Limb (tissue), 2 donors: ENCODE results near the gene PDZD7.

Experiments used
- DNase-seq, 2 donors: peaks; one replicate each; pipeline ENCODE4 v3.0.0-alpha.2; 2016; ENCODE audit errors: extremely low spot score in 2 of 2

Gene PDZD7

DNA sequence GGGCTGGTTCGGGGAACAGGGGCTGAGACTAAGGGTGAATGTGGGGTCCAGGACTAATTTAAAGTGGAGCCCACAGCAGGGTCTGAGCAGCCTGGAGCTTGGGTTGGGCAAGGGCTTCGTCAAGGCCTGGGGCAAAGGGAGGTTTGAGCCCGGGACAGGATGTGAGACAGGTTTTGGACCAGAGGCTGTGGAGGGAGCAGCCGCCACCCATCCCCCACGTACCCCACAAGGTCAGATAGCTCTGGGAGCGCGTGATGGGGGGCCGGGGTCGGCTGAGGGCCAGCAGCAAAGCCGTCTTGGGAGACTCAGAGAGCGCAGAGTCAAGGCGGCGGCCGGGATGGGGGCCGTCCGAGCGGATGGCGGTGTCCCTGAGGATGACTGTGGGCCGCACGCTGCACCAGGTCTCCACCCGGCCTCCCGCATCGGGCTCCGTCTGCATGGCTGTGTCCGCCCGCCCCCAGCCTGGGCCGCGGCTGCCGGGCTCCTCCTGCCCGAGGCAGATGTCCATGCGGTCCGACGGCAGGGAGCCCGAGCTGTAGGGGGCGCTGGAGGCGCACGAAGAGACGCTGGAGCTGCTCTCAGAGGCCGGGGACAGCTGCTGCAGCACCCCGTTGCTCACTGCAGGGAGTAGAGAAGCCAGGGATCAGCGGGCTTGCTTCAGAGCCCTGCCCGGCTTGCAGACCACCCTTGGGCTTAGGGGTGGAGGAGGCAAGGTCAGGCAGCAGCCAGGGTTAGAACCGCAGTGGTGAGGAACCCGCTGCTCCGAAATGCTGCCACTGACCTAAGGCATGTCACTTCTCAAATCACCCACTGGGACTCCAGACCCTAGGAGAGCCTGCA, 12.1 kb downstream of the PDZD7 start:
- peak in 1 of 2 donors; percentile 83 for DNase-seq

DNA sequence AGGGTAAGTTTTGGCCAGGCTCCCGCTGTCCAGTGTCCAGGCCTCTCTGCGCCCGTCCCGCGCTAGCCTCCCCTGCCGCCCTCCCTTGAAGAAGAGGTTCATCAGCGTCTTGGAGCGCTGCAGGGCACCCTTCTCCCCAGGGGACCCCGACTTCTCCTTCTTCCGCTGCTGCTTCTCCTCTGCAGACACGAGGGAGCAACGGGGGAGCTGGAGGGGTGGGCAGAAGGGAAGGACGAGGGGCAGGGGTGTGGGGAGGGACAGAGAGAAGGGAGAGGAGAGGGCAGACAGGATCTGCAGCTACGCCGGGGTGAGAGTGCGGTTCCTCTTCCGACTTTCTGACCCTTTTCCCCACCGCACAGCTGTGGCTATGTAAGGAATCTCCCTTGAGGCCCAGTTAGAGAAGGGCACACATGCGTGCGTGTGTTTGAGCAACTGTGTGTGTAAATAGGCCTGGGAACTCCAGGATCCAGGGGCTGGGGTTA, 12.8 kb downstream of the PDZD7 start:
- DNase-seq, result no peak

DNA sequence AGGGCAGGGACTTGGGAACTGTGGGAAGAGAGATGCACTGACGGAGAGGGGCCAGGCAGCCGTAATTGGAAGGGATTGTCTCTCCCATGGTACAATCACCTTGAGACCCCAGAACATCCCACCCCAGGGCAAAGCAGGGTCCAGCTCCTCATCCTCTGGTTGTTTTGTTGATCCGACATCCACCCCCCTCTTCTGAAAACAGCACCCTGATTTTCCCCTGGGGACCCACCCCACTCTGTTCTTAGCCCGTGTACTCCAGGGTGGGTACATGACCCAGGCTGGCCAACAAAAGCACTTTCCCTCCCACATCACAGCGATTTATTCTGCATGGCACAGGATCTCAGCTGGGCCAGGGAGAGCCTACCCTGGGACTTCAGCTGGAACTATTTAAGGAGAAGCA, 14.1 kb downstream of the PDZD7 start:
- DNase-seq, result no peak

DNA sequence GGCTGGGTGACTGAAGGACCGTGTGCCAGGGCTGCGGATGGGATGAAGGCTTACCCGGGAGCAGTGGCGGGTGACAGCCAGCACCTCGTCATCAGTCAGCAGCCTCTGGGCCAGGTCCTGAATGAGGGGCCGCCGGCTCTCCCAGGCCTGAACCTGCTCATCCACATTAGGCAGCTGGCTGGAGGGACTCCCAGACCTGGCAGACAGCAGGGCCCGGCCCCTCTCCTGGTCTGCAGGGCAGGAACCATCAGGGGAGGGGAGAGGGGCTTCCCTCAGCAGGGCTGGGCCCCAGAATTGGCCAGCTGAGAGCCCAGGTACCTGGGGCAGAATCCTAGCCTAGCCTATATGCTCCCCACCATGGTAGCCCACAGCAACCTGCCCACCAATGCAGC, 15.4 kb downstream of the PDZD7 start:
- DNase-seq, result no peak

DNA sequence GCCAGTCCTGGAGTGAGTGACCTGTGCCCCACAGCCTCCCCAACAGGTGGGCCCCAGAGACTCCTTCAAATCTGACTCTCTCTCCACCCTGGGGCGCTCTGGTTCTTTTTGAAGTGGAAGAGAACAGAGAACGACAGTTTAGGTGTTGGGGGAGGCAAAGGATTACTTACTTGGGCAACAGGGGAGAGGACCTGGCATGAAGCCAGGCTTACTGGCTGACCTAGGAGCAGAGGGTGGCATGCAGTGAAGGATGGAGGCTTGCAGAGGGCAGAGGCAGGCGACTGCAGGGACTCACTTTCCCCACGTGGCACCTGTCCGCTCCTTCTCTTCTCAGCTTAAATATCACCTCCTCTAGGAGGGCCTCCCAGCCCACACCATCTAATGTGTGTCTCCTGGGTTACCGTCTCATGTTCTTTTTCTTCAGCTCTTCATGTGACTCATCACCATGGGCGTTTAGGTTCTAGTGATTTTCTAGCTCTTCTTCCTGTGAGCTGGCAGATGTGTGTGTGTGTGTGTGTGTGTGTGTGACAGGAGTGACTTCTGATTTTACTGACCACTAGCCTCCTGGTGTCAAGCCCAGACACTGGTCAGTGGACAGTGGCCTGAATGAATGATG, 15.9 kb downstream of the PDZD7 start:
- no peak for DNase-seq

DNA sequence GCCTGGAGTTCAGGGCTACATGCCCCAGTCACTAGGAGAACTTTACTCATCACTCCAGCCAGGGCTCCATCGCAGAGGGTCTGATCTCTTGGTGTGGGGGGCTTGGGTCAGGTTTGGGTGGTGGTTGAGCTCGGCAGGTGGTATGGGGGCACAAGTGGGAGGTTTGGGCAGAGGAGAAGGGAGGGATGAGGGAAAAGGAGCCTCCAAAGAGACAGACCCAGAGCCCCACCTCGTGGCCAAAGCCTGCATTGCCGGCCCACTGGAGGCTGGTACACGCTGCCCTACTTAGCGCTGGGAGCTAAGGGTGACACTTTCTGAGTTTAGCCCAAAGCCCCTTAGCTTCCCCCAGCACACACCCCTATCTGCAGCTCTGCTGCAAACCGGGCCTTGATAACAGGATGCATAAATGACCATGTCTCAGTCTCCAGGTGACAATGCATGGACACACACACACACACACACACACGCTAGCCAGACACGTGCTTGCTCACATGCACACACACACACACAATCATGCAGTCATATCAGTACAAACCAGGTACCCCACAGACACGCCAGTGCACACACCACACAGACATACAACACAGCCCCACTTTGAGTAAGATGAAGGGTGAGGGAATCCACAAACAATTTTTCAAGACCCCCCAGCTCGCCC, 16.6 kb downstream of the PDZD7 start:
- peak; percentile 60 to 89 for DNase-seq

DNA sequence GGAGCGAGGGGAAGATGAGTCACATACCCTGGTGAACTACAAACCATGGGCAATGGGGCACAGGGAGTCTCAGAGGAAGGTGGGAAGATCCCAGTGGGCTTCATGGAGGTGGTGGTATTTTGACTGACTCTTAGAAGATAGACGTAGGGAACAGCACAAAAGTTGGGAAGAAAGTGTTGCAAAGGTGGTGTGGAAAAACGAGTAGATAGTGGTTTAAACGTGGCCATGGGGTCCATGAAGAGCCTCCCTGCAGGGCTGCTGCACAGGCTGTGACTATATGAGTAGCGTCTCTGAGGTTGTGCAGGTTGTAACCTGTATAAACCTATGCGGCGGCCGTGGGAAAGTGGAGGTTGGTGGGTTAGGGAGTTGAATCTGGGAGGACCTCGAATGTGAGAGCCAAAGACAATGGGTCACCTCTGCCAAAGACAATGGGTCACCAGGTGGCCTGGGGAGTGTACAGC, 17.5 kb downstream of the PDZD7 start:
- no peak for DNase-seq

DNA sequence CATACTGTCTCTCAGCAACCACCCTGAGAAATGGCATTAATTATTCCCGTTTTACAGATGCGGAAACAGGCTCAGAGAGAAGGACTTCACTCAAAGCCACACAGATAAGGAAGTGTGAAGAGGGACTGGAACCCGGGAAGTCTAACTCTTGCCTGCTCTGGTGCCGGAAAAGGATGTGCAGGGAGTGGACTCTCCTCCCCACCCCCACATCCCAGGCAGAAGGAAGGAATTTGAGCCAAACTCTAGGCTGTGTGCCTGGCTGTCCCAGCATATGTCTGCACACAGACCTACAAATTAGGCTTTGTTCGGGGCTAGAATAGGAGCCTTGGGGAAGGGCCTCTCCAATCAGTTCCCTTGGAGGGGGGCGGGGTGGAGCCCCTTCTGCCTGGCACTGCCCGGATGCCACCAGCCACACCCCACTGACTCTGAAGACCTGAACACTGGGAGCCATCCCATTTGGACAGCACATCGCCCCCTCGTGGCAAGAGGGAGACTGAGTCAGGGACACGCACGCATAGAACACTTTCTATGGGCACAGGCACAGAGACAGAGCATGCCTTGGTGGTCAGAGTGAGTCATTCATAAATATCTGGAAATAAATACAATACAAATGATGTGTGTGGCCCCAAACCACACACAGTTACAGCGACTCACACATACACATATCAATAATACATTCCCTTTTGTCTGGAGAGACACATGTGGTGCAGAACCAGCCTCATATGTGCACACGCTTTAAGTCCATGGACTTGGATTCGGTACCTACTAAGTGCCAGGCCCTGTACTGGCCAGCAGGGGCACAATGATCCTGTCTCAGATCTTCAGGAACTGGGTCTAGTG, 18.2 kb downstream of the PDZD7 start:
- DNase-seq, result peak; percentile 80 to 85

DNA sequence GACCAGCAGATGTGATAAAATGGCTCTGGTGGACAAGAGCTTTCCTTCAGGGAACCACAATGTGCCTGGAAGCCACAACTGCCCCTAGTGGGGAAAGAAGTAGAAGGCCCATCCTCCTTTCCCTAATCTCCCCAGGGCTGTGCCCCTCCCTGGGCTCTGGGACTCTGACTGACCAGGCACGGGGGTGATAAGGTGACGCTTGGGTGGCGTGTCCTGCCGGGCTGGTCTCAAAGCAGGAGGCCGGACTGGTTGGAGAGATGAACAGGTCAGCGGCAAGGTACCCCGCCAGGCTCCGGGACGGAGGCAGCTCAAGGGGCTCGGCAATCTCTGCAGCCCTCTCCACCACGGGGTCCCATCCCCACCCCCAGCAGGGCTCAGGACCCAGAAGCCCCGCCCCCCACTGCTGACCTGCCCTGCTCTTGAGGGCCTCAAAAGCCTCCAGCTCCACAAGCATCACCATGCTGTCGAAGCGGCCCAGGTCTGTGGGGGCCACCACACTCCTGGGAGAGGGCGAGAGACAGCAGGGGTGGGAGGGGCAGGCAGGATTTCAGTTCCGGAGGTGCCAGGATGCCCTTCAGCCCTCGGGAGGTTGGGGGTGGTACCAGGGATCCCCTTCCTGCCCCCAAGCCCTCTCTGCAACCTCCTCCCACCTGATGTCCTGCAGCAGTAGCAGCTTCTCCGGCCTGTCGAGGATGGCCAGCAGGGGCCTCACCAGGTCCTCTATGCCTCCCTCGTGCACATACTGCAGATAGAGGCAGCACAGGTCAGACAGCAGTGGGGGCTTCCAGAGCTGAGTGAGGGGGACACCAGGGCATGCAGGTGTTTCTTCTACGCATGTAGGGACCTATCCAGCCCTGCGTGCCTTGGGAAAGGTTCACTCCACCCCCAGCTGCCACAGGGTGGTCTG, 19.2 kb downstream of the PDZD7 start:
- DNase-seq, result no peak

DNA sequence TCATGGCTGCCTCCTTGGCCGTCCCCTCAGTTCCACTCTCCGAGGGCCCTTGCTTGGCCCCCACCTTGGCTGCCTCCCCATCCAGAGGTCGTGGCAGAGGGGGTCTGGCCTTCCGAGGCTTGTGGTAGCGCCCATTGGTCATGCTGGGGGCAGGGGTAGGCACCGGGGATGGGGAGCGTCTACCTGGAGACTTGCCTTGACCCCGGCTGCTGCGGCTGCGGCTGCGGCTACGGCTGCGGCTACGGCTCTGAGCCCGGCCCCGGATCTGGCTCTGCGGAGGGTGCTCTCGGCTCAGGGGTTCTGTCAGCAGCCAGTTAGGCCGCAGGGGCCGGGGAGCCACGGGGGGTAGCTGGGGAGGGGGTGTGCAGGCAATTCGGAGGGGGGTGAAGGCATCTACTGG, 20.6 kb downstream of the PDZD7 start:
- DNase-seq, result no peak

DNA sequence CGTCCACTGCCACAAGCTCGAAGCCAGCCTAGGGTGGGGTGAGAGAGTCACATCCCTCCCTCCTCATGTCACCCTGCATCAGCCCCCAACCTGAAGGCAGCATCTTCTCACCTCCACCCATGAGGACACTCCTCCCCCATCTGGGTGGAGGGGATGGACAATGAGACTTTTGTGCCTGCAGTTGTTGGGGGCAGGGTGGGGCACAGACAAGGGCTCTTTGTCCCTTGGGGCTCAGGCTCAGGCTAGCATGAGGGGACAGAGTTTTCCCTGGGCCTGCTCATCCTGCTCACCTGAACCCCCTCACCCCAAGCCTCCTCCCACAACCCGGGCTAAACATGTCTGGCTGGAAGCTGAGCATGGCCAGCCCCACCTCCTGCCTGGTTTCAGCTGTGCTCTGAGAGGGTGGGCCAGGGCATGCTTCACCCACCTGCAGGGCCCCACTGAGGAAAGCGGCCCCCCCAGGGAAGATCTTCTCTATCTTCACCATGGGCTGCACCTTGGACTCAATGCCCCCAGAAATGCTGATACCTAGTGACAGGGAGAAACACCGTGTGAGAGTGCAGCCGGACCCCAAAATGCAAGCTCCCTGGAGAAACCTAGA, 22.0 kb downstream of the PDZD7 start:
- DNase-seq, result no peak

DNA sequence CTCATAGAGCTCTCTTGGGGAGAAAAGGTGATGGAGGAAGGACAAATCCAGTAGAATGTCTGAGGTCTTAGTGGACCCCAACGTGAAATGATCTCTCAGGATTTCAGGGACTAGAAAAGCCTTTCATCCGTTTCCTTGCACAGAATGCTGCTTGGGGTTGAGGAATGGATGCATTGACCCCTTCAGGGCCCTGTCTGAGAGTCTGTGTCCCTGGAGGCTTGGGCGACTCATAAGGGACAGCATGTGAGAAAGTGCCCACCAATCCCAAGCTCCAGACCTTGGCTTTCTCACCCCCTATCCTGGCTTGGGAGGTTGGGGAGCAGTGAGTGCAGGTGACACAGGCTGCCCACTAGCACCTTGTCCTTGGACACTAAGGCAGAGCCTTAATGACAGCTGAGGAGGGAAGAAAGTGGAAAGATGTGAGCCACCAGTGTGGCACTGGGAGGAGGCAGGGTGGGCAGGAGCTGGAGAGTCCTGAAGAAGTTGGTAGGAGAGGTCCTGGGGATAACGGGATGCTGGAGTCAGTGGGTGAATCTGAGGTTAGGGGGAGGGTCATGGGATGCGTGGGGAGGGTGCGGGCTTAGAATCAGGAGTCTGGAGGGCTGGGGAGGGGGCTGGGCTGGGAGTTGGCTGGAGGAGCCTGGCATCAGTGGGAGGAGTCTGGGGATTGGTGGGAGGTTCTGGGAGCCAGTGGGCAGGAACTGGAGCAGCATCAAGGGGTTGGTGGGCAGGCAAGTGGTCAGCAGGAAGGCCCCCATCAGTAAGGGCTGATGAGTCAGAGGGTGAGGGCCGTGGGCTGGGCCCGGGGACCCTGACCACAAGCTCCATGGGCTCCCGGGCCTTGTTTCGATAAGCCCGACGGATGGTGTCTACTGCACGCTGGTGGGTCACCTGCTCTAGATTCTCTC, 22.8 kb downstream of the PDZD7 start:
- DNase-seq, result no peak

DNA sequence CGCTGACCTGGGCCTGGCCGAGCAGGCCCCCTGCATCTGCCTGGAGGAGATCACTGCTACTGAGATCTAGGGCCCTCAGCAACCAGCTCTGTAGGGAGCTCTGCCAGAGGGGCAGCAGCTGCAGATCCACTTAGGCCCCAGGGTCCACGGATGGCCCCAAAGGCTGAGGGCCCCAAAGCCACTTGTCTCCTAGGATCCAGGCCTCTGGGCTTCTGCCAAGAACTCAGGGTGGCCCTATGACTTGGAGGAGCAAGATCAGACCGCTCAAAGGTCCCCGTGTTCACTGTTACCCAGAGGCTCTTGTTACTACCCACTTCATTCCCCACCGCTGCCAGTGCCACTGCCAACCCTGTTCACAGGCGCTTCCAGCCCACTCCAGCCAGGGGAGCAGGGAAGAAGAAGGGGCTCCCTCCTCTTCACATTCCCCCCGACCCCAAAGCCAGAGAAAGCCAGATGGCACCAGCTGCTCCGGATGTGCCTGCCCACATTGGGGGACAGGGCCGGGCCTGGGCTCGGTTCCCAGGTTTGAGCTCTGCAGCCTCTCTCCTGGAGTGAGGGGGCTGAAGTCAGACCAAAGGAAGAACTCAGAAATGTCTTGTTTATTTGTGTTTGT, 23.7 kb downstream of the PDZD7 start:
- DNase-seq, result peak; percentile 34 to 51

DNA sequence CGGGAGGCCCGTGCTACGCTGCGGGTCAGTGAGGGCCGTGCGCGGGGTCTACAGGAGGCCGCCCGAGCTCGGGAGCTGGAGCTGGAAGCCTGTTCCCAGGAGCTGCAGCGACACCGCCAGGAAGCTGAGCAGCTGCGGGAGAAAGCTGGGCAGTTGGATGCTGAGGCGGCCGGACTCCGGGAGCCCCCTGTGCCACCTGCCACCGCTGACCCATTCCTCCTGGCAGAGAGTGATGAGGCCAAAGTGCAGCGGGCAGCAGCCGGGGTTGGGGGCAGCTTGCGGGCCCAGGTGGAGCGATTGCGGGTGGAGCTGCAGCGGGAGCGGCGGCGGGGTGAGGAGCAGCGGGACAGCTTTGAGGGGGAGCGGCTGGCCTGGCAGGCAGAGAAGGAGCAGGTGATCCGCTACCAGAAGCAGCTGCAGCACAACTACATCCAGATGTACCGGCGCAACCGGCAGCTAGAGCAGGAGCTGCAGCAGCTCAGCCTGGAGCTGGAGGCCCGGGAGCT, 24.3 kb downstream of the PDZD7 start:
- peak in 1 of 2 donors; percentile 57 for DNase-seq

DNA sequence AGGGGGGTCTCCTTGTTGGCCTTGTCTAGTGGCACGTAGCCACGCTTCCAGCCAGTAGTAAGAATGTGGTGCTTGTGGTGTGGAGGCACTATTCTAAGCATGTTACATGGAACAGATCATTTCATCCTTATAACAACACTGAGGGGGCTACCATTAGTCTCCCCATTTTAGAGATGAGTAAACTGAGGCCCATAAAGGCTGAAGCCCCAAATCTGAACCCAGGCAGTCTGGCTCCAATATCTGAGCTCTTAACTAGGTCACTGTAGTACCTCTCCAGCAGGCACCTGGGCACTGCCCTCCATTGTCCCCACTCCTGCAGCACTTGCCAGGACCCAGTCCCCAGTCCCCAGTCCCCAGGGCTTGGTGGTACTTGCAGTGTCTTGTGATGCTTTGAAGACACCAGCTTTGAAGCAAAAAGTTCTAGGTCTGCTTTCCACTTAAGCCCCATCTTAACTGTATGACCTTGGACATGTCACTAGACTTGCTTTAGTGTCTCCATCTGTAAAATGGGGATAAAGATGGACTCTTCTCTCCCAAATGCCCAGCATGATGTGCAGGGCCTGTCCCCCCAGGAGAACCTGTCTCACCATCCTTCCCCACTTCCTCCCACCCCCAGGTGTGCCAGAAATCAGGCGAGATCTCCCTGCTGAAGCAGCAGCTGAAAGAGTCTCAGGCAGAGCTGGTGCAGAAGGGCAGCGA, 24.9 kb downstream of the PDZD7 start:
- DNase-seq, result no peak

DNA sequence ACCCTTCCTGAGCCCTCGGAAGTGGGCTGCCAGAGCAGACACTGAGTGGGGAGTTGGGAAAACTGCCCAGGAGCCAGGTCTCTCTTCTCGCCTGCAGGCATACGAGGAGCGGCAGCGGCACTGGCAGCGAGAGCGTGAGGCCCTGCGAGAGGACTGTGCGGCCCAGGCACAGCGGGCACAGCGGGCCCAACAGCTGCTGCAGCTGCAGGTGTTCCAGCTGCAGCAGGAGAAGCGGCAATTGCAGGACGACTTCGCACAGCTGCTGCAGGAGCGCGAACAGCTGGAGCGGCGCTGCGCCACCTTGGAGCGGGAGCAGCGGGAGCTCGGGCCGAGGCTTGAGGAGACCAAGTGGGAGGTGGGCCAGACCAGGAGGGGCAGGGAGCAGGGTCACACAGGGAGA, 25.6 kb downstream of the PDZD7 start:
- no peak for DNase-seq

DNA sequence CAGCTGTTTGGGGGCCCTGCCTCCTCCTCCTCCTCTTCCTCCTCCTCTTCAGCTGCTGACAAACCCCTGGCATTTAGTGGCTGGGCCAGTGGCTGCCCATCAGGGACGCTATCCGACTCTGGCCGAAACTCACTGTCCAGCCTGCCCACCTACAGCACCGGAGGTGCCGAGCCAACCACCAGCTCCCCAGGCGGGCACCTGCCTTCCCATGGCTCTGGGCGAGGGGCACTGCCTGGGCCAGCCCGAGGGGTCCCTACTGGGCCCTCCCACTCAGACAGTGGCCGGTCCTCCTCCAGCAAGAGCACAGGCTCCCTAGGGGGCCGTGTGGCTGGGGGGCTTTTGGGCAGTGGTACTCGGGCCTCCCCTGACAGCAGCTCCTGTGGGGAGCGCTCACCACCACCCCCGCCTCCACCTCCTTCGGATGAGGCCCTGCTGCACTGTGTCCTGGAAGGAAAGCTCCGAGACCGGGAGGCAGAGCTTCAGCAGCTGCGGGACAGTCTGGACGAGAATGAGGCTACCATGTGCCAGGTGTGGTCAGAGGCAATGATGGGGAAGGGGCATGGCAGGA, 27.2 kb downstream of the PDZD7 start:
- no peak for DNase-seq
